ENCODE measurements around the gene DDX49. TPM values are rescaled to one million over a fixed set of nuclear protein-coding genes. Genes with fewer than 3 reads are reported as not detected.

DDX49 gene
- total RNA-seq = 100 to 1,000 TPM in 1 of 5 donors, 10 to 100 TPM in 4; 25.3 to 185 (median 56.7) TPM
- polyA plus RNA-seq = 10 to 100 TPM; 49.2 to 65.1 (median 50.3) TPM
- long read RNA-seq, donor 1, partial matches to known transcripts = 0 of 3 reads
- long read RNA-seq, donor 1, other reads (novel, unspliced or antisense) = 0 of 3 reads
- long read RNA-seq, donor 2, partial matches to known transcripts = 0 of 4 reads
- long read RNA-seq, donor 2, other reads (novel, unspliced or antisense) = 0 of 4 reads
- long read RNA-seq, donor 3, partial matches to known transcripts = 0 of 2 reads
- long read RNA-seq, donor 3, other reads (novel, unspliced or antisense) = 0 of 2 reads
- long read RNA-seq, donor 4, partial matches to known transcripts = 0 of 2 reads
- long read RNA-seq, donor 4, other reads (novel, unspliced or antisense) = 0 of 2 reads
- long read RNA-seq, donor 5, transcript DDX49-201 (13 exons, 1,830 nt) = major isoform, 5 of 8 reads
- long read RNA-seq, donor 5, partial matches to known transcripts = 0 of 8 reads
- long read RNA-seq, donor 5, other reads (novel, unspliced or antisense) = 0 of 8 reads
- long read RNA-seq, donor 6, transcript DDX49-201 (13 exons, 1,830 nt) = major isoform, 9 of 49 reads
- long read RNA-seq, donor 6, partial matches to known transcripts = 30 of 49 reads
- long read RNA-seq, donor 6, other reads (novel, unspliced or antisense) = 7 of 49 reads
- long read RNA-seq, donor 7, transcript DDX49-201 (13 exons, 1,830 nt) = major isoform, 6 of 7 reads
- long read RNA-seq, donor 7, partial matches to known transcripts = 0 of 7 reads
- long read RNA-seq, donor 7, other reads (novel, unspliced or antisense) = 0 of 7 reads
- long read RNA-seq, donor 8, partial matches to known transcripts = 7 of 17 reads
- long read RNA-seq, donor 8, other reads (novel, unspliced or antisense) = 0 of 17 reads
- long read RNA-seq, donor 9, partial matches to known transcripts = 0 of 4 reads
- long read RNA-seq, donor 9, other reads (novel, unspliced or antisense) = 0 of 4 reads
- long read RNA-seq, donor 10, transcript DDX49-201 (13 exons, 1,830 nt) = major isoform, 7 of 7 reads
- long read RNA-seq, donor 10, partial matches to known transcripts = 0 of 7 reads
- long read RNA-seq, donor 10, other reads (novel, unspliced or antisense) = 0 of 7 reads

GRCh38 chr19:18919086-18919899 lies at the start of gene DDX49, which contains the start of gene COPE:
DDX49 (plus strand) TSS chr19:18919715; CDS start chr19:18919742, 27 bp downstream.
COPE (minus strand) TSS chr19:18919387; CDS start chr19:18919348, 39 bp downstream.
- TF ChIP-seq EP300 (IDR thresholded peaks at IDR 0.05) (no peak), POLR2AphosphoS5 (IDR thresholded peaks at IDR 0.05) (peak; percentile 82 to 87 (median 87)), POLR2A (IDR thresholded peaks at IDR 0.05) (peak in 2 of 4 donors; percentile 66 to 78), CTCF (IDR thresholded peaks at IDR 0.05) (no peak)
- peaks cover 37 to 64% (median 52%) of the 10 kb centered on the region in 4 donors for H3K36me3 ChIP-seq
- intact Hi-C loops (cut with DNase I; ENCODE audit: low total_unique reads) = no loop called here
- no peaks in the 10 kb centered on the region for H3K27me3 ChIP-seq
- WGBS, 5 donors = 0% methylated on average over 45 to 72 of the region's 72 CpGs
- no peaks in the 10 kb centered on the region for H3K9me3 ChIP-seq
- H3K4me3 ChIP-seq = peak within 1 kb of the TSS; percentile 93 to 99 (median 98)
- peak; percentile 97 to 100 for DNase-seq
- peak within 1 kb of the TSS; percentile 86 to 95 (median 93) for H3K27ac ChIP-seq
- H3K4me1 ChIP-seq = peaks cover 21 to 58% (median 53%) of the 10 kb centered on the region in 4 donors

DNA sequence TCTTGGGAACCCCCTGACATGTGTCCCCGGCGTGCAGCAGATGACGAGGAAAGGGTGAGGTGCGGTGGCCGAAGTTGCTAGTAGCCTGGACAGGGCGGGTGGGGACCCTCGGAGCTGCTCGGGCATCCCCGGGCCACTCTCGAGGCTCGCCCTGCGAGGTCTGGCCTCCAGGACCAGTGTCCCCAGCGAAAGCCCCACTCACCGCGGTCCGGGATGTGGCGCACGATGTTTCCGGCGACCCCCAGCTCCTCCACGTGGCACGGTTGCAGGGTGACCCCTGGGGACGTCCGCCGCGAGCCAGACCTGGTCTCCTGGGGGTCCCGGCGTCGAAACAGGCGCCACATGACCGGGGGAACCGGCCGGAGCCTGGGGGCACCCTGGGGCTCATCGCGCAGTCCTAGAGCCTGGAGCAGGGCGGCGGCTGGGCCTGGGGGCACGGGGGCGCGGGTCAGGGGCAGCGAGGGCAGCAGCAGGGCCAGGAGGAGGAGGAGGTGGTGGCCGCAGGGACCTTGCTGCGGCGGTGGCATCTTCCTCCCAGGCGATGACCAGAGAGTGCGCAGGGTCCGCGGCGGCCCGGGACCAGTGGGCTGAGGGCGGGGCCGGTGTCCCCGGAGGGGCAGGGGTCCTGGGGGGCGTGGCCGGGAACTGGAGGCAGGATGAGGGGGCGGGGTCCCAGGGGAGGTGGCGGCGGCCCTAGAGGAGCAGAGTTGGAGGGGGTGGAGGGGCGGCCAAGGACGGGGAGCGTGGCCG lies 49.6 kb upstream of the DDX49 start:
- TF ChIP-seq CTCF (IDR thresholded peaks at IDR 0.05) (no peak), EP300 (IDR thresholded peaks at IDR 0.05) (no peak), POLR2A (IDR thresholded peaks at IDR 0.05) (no peak), POLR2AphosphoS5 (IDR thresholded peaks at IDR 0.05) (no peak)
- DNase-seq = no peak
- WGBS, 5 donors = 14 to 38% (median 19%) methylated on average over 21 to 62 of the region's 62 CpGs
- H3K36me3 ChIP-seq = peaks cover 25 to 38% (median 36%) of the 10 kb centered on the region in 4 donors
- H3K27ac ChIP-seq = no peak overlapping the region
- peaks cover 0 to 26% (median 14%) of the 10 kb centered on the region in 3 donors for H3K27me3 ChIP-seq
- peaks cover 14 to 39% (median 24%) of the 10 kb centered on the region in 4 donors for H3K4me1 ChIP-seq
- intact Hi-C loops (cut with DNase I; ENCODE audit: low total_unique reads) = no loop called here
- no peaks in the 10 kb centered on the region for H3K9me3 ChIP-seq
- H3K4me3 ChIP-seq = no peak overlapping the region

GRCh38 chr19:18870531-18871172 lies 48.9 kb upstream of the DDX49 start:
- no peak for DNase-seq
- Histone ChIP-seq H3K4me3 (no peak overlapping the region), H3K27ac (no peak overlapping the region), H3K4me1 (peaks cover 14 to 39% (median 24%) of the 10 kb centered on the region in 4 donors), H3K36me3 (peaks cover 18 to 31% (median 29%) of the 10 kb centered on the region in 4 donors), H3K9me3 (no peaks in the 10 kb centered on the region), H3K27me3 (peaks cover 0 to 26% (median 14%) of the 10 kb centered on the region in 3 donors)
- TF ChIP-seq EP300 (IDR thresholded peaks at IDR 0.05) (no peak), POLR2A (IDR thresholded peaks at IDR 0.05) (no peak), POLR2AphosphoS5 (IDR thresholded peaks at IDR 0.05) (no peak), CTCF (IDR thresholded peaks at IDR 0.05) (no peak)
- intact Hi-C loops (cut with DNase I; ENCODE audit: low total_unique reads) = no loop called here
- 28 to 52% (median 42%) methylated on average over 19 to 25 of the region's 25 CpGs for WGBS, 5 donors

All from stomach (tissue), 19 donors.